ENCODE data around the gene CAPN14. TPM values are rescaled to one million over a fixed set of nuclear protein-coding genes. Genes with fewer than 3 reads are reported as not detected.

Gene CAPN14
- total and polyA plus RNA-seq, 8 donors: 0.20 to 0.38 (median 0.25) TPM

- TF ChIP-seq, protein P1, sequence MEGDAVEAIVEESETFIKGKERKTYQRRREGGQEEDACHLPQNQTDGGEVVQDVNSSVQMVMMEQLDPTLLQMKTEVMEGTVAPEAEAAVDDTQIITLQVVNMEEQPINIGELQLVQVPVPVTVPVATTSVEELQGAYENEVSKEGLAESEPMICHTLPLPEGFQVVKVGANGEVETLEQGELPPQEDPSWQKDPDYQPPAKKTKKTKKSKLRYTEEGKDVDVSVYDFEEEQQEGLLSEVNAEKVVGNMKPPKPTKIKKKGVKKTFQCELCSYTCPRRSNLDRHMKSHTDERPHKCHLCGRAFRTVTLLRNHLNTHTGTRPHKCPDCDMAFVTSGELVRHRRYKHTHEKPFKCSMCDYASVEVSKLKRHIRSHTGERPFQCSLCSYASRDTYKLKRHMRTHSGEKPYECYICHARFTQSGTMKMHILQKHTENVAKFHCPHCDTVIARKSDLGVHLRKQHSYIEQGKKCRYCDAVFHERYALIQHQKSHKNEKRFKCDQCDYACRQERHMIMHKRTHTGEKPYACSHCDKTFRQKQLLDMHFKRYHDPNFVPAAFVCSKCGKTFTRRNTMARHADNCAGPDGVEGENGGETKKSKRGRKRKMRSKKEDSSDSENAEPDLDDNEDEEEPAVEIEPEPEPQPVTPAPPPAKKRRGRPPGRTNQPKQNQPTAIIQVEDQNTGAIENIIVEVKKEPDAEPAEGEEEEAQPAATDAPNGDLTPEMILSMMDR (IDR thresholded peaks at IDR 0.05): no peak
- Histone ChIP-seq H3K4me3 (no peak overlapping the region), H3K36me3 (no peaks in the 10 kb centered on the region), H3K4me1 (no peaks in the 10 kb centered on the region), H3K27me3 (no peaks in the 10 kb centered on the region), H3K9me3 (no peaks in the 10 kb centered on the region), H3K27ac (no peak overlapping the region)
- DNase-seq: no peak
- intact Hi-C loops (cut with DNase I): no loop called here
- ATAC-seq: no peak
Measured at GRCh38 chr2:31204783-31205182, 12.5 kb downstream of the CAPN14 start.

GRCh38 chr2:31203916-31204315, 13.4 kb downstream of the CAPN14 start:
- no peak overlapping the region for H3K27ac ChIP-seq
- no peaks in the 10 kb centered on the region for H3K9me3 ChIP-seq
- no peaks in the 10 kb centered on the region for H3K27me3 ChIP-seq
- H3K4me1 ChIP-seq: no peaks in the 10 kb centered on the region
- no peak for DNase-seq
- TF ChIP-seq, protein P1 (IDR thresholded peaks at IDR 0.05): no peak
- no peak overlapping the region for H3K4me3 ChIP-seq
- no peaks in the 10 kb centered on the region for H3K36me3 ChIP-seq
- no peak for ATAC-seq
- intact Hi-C loops (cut with DNase I): no loop called here

GRCh38 chr2:31202833-31203232, 14.5 kb downstream of the CAPN14 start:
- no peaks in the 10 kb centered on the region for H3K36me3 ChIP-seq
- no peaks in the 10 kb centered on the region for H3K27me3 ChIP-seq
- no peaks in the 10 kb centered on the region for H3K4me1 ChIP-seq
- intact Hi-C loops (cut with DNase I): no loop called here
- H3K9me3 ChIP-seq: no peaks in the 10 kb centered on the region
- no peak overlapping the region for H3K27ac ChIP-seq
- H3K4me3 ChIP-seq: no peak overlapping the region
- TF ChIP-seq, protein P1 (IDR thresholded peaks at IDR 0.05): no peak
- DNase-seq (no peak), ATAC-seq (no peak)

DNA sequence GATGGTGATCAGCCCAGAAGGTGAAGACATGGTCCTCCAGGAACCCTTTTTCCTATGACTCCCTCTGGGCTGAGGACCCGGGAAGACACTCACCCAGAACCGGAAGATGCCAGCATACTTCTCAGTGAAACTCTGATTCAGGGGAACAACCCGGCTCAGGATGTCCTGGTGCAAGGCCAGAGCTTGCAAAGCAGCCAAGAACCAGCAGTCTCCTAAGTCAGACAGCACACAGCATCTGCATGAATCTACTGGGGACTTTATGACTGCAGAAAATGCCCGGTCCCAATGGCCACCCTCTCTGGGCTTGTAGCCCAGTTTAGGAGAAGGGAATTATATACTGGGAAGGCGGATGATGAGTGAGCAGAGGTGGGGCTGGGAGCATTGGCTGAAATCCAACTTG, 15.3 kb downstream of the CAPN14 start:
- no peak for ATAC-seq
- H3K4me3 ChIP-seq: no peak overlapping the region
- H3K9me3 ChIP-seq: no peaks in the 10 kb centered on the region
- TF ChIP-seq, protein P1 (IDR thresholded peaks at IDR 0.05): no peak
- H3K27ac ChIP-seq: no peak overlapping the region
- intact Hi-C loops (cut with DNase I): no loop called here
- no peaks in the 10 kb centered on the region for H3K36me3 ChIP-seq
- DNase-seq: peak in 2 of 4 donors; percentile 15 to 43
- no peaks in the 10 kb centered on the region for H3K27me3 ChIP-seq
- H3K4me1 ChIP-seq: no peaks in the 10 kb centered on the region

GRCh38 chr2:31200972-31201371, 16.3 kb downstream of the CAPN14 start:
- TF ChIP-seq, protein P1 (IDR thresholded peaks at IDR 0.05): no peak
- no peaks in the 10 kb centered on the region for H3K27me3 ChIP-seq
- no peaks in the 10 kb centered on the region for H3K9me3 ChIP-seq
- no peaks in the 10 kb centered on the region for H3K36me3 ChIP-seq
- DNase-seq (no peak), ATAC-seq (no peak)
- no peaks in the 10 kb centered on the region for H3K4me1 ChIP-seq
- H3K27ac ChIP-seq: no peak overlapping the region
- intact Hi-C loops (cut with DNase I): no loop called here
- H3K4me3 ChIP-seq: no peak overlapping the region

Data from left lung (tissue), 10 donors.